CD14-positive monocyte (primary cell): ENCODE measurements around the gene ASAP3. TPM values are rescaled to one million over a fixed set of nuclear protein-coding genes. Genes with fewer than 3 reads are reported as not detected.

Experiments used
- DNase-seq, 3 donors: peaks; one replicate each; pipeline ENCODE4 v3.0.0-alpha.2; 2011 to 2022
- H2AFZ ChIP-seq: 2 replicates; pipeline ENCODE4 v1.6.0; 2012; ENCODE audit warnings: mild to moderate bottlenecking, low read depth, low read length, inconsistent platforms; ENCODE audit not compliant: insufficient read depth, poor library complexity, severe bottlenecking
- H3K27ac ChIP-seq, 2 donors: 1 replicate in 1 of 2; 2 replicates in 1 of 2; pipeline ENCODE4 v1.5.1; 2012 to 2013; ENCODE audit warnings: low read length in 2 of 2, control low read depth in 1 of 2, inconsistent platforms in 1 of 2, low read depth in 1 of 2, mild to moderate bottlenecking in 1 of 2
- H3K27me3 ChIP-seq, 2 donors: one replicate each; pipeline versions ENCODE4 v1.6.0 to v1.6.1; 2011 to 2013; ENCODE audit warnings: low read length in 2 of 2; ENCODE audit not compliant: control insufficient read depth in 2 of 2, insufficient read depth in 2 of 2
- H3K36me3 ChIP-seq, 2 donors: replicated peaks in 1 of 2; 1 replicate in 1 of 2; 2 replicates in 1 of 2; pipeline versions ENCODE4 v1.5.1 to v1.6.1; 2012 to 2013; ENCODE audit warnings: low read length in 2 of 2, control low read depth in 1 of 2, inconsistent platforms in 1 of 2, mild to moderate bottlenecking in 1 of 2; ENCODE audit not compliant: insufficient read depth in 2 of 2, control insufficient read depth in 1 of 2
- H3K4me1 ChIP-seq, 2 donors: 1 replicate in 1 of 2; 2 replicates in 1 of 2; pipeline versions ENCODE4 v1.5.1 to v1.6.1; 2012 to 2013; ENCODE audit warnings: low read length in 2 of 2, control low read depth in 1 of 2, inconsistent platforms in 1 of 2, mild to moderate bottlenecking in 1 of 2, moderate library complexity in 1 of 2; ENCODE audit not compliant: insufficient read depth in 2 of 2, control insufficient read depth in 1 of 2
- H3K4me2 ChIP-seq: replicated peaks from 2 replicates; pipeline ENCODE3; 2012; ENCODE audit warnings: low read length, moderate library complexity, mild to moderate bottlenecking; ENCODE audit not compliant: poor library complexity, severe bottlenecking; ENCODE audit errors: extremely low read depth
- H3K4me3 ChIP-seq, 3 experiments: fragments of 200-600 bp in 1 of 3; sonication (generic) in 1 of 3; replicated peaks in 1 of 3; 1 replicate in 2 of 3; 2 replicates in 1 of 3; pipeline ENCODE4 v1.5.1; 2011 to 2013; ENCODE audit warnings: low read length in 3 of 3, mild to moderate bottlenecking in 3 of 3, control low read depth in 2 of 3, low read depth in 2 of 3, inconsistent platforms in 1 of 3, moderate library complexity in 1 of 3
- H3K79me2 ChIP-seq: 2 replicates; pipeline ENCODE4 v1.6.0; 2012; ENCODE audit warnings: mild to moderate bottlenecking, control low read depth, inconsistent platforms, low read length, moderate library complexity; ENCODE audit not compliant: insufficient read depth
- H3K9ac ChIP-seq: 2 replicates; pipeline ENCODE4 v1.6.0; 2017; ENCODE audit warnings: low read length, mild to moderate bottlenecking; ENCODE audit not compliant: insufficient read depth, poor library complexity, severe bottlenecking
- H3K9me3 ChIP-seq, 2 donors: replicated peaks in 1 of 2; 1 replicate in 1 of 2; 2 replicates in 1 of 2; pipeline versions ENCODE4 v1.5.1 to v1.6.1; 2012 to 2013; ENCODE audit warnings: low read length in 2 of 2, control low read depth in 1 of 2; ENCODE audit not compliant: control insufficient read depth in 1 of 2, insufficient read depth in 1 of 2
- H4K20me1 ChIP-seq: 2 replicates; pipeline ENCODE4 v1.6.0; 2012; ENCODE audit warnings: mild to moderate bottlenecking, low read length, control low read depth, moderate library complexity; ENCODE audit not compliant: insufficient read depth
- H3K27ac Mint-ChIP-seq, 7 donors: one replicate each; pipeline ENCODE4 v1.8.0; 2020; ENCODE audit warnings: mild to moderate bottlenecking in 7 of 7, mixed read lengths in 7 of 7, moderate library complexity in 6 of 7, inconsistent platforms in 2 of 7
- H3K27me3 Mint-ChIP-seq, 3 donors: one replicate each; pipeline ENCODE4 v1.8.0; 2021 to 2022; ENCODE audit warnings: low read depth in 3 of 3, mild to moderate bottlenecking in 3 of 3, mixed read lengths in 3 of 3, moderate library complexity in 3 of 3, inconsistent platforms in 1 of 3
- H3K36me3 Mint-ChIP-seq, 2 donors: one replicate each; pipeline ENCODE4 v1.8.0; 2020; ENCODE audit warnings: mixed read lengths in 2 of 2, inconsistent platforms in 1 of 2, mild to moderate bottlenecking in 1 of 2
- H3K4me1 Mint-ChIP-seq: one replicate; pipeline ENCODE4 v1.8.0; 2020; ENCODE audit warnings: mild to moderate bottlenecking, mixed read lengths
- H3K4me3 Mint-ChIP-seq, 2 donors: one replicate each; pipeline ENCODE4 v1.8.0; 2020; ENCODE audit warnings: mild to moderate bottlenecking in 2 of 2, mixed read lengths in 2 of 2, moderate library complexity in 1 of 2
- H3K9me3 Mint-ChIP-seq, 7 donors: one replicate each; pipeline ENCODE4 v1.8.0; 2020 to 2022; ENCODE audit warnings: mixed read lengths in 7 of 7, mild to moderate bottlenecking in 6 of 7, moderate library complexity in 6 of 7, inconsistent platforms in 2 of 7
- CTCF ChIP-seq: fragments of 200-600 bp; IDR thresholded peaks from one replicate; pipeline ENCODE4 v1.8.0; 2022; ENCODE audit warnings: antibody characterized with exemption, mild to moderate bottlenecking
- WGBS: methylation state at CpG from one replicate; pipeline ENCODE4 v1.1.5; 2013; ENCODE audit warnings: missing lambda C conversion rate; ENCODE audit not compliant: insufficient coverage; 5-methylcytosine and 5-hydroxymethylcytosine counted together
- intact Hi-C, 2 donors: fragments of 100-400 bp; cut with micrococcal nuclease; formaldehyde crosslinking; loops; one replicate each; pipeline versions ENCODE4 v1.15.0 to v1.15.1; 2023
- polyA plus RNA-seq, 3 donors: library from polyadenylated mRNA; depleted of rRNA in 1 of 3; unstranded in 2 of 3; stranded (reverse) in 1 of 3; fragments of 300-500 nt in 2 of 3; fragments of >200 nt in 1 of 3; fragmentation: Illumina TruSeq in 2 of 3; gene quantifications; 1 replicate in 2 of 3; 2 replicates in 1 of 3; pipeline ENCODE4 v1.2.3, GENCODE V29; 2012 to 2021

ASAP3 gene
- polyA plus RNA-seq, 3 donors: 0.27 to 1.1 TPM; not detected in 1

GRCh38 chr1:23479666-23479941, 4.4 kb downstream of the ASAP3 start:
- Histone ChIP-seq H3K4me3 (no peak overlapping the region), H3K9ac (no peak overlapping the region), H3K36me3 (no peaks in the 10 kb centered on the region), H3K27ac (no peak overlapping the region), H3K4me1 (peaks cover 7 to 11% of the 10 kb centered on the region in 2 donors), H3K9me3 (peaks cover under 1 to 14% of the 10 kb centered on the region in 2 donors), H3K4me2 (no peak overlapping the region), H2AFZ (no peak overlapping the region), H3K79me2 (no peaks in the 10 kb centered on the region), H4K20me1 (no peaks in the 10 kb centered on the region), H3K27me3 (peaks cover 27 to 36% of the 10 kb centered on the region in 2 donors)
- no peak overlapping the region for H3K4me3 Mint-ChIP-seq
- intact Hi-C loops: no loop called here
- H3K27me3 Mint-ChIP-seq: peaks cover 40 to 47% (median 47%) of the 10 kb centered on the region in 3 donors
- peaks cover 0 to 9% (median 3%) of the 10 kb centered on the region in 7 donors for H3K9me3 Mint-ChIP-seq
- no peak for DNase-seq
- peaks cover 9% of the 10 kb centered on the region for H3K4me1 Mint-ChIP-seq
- peak overlapping the region in 1 of 7 donors; percentile 58 for H3K27ac Mint-ChIP-seq
- H3K36me3 Mint-ChIP-seq: peaks cover 0 to 5% of the 10 kb centered on the region in 2 donors
- TF ChIP-seq CTCF: no peak
- no CpG with 5 or more reads among the region's 2 CpGs for WGBS

GRCh38 chr1:23478896-23479665, 4.9 kb downstream of the ASAP3 start:
- H3K36me3 Mint-ChIP-seq: peaks cover 0 to 5% of the 10 kb centered on the region in 2 donors
- peaks cover 0 to 14% of the 10 kb centered on the region in 2 donors for H3K9me3 ChIP-seq
- no peak overlapping the region for H3K4me3 ChIP-seq
- intact Hi-C loops: no loop called here
- no peak overlapping the region for H3K9ac ChIP-seq
- no peak overlapping the region for H3K27ac ChIP-seq
- H3K27ac Mint-ChIP-seq: no peak overlapping the region
- H3K9me3 Mint-ChIP-seq: peaks cover 0 to 9% (median 3%) of the 10 kb centered on the region in 7 donors
- no peak overlapping the region for H2AFZ ChIP-seq
- H3K4me1 Mint-ChIP-seq: peaks cover 9% of the 10 kb centered on the region
- no peaks in the 10 kb centered on the region for H4K20me1 ChIP-seq
- peaks cover 7 to 11% of the 10 kb centered on the region in 2 donors for H3K4me1 ChIP-seq
- no peak for DNase-seq
- no peaks in the 10 kb centered on the region for H3K79me2 ChIP-seq
- H3K4me2 ChIP-seq: no peak overlapping the region
- H3K27me3 Mint-ChIP-seq: peaks cover 40 to 47% (median 44%) of the 10 kb centered on the region in 3 donors
- 88% methylated on average over 8 of the region's 9 CpGs for WGBS
- no peak for TF ChIP-seq CTCF
- peaks cover 27 to 36% of the 10 kb centered on the region in 2 donors for H3K27me3 ChIP-seq
- H3K4me3 Mint-ChIP-seq: no peak overlapping the region
- H3K36me3 ChIP-seq: no peaks in the 10 kb centered on the region
